GM19468 (cell line): ENCODE measurements around the gene TSPAN3.

ENCODE experiments used
- ATAC-seq: cut with Tn5 transposase; IDR thresholded peaks from one replicate; pipeline ENCODE4 v1.9.1; 2021; ENCODE audit warnings: mild to moderate bottlenecking, moderate library complexity, moderate number of reproducible peaks; ENCODE audit not compliant: unreplicated experiment; ENCODE audit errors: extremely low read depth

TSPAN3 gene

GRCh38 chr15:77035999-77036471 is 34.9 kb downstream of the TSPAN3 start:
- no peak for ATAC-seq

GRCh38 chr15:77035584-77035983 is 35.3 kb downstream of the TSPAN3 start:
- ATAC-seq: no peak

- no peak for ATAC-seq
Measured at GRCh38 chr15:77034695-77035489, 36.0 kb downstream of the TSPAN3 start.

GRCh38 chr15:77033729-77034671 is 36.9 kb downstream of the TSPAN3 start:
- ATAC-seq: no peak

GRCh38 chr15:77033417-77033728 is 37.5 kb downstream of the TSPAN3 start:
- ATAC-seq: no peak

- no peak for ATAC-seq
Measured at GRCh38 chr15:77032647-77033416, 38.1 kb downstream of the TSPAN3 start.

GRCh38 chr15:77032052-77032646 is 38.8 kb downstream of the TSPAN3 start:
- no peak for ATAC-seq

- no peak for ATAC-seq
Measured at GRCh38 chr15:77031376-77032050, 39.4 kb downstream of the TSPAN3 start.

- no peak for ATAC-seq
Measured at GRCh38 chr15:77030928-77031375, 40.0 kb downstream of the TSPAN3 start.

GRCh38 chr15:77030048-77030927 is 40.6 kb downstream of the TSPAN3 start:
- ATAC-seq: no peak

GRCh38 chr15:77029166-77030047 is 41.5 kb downstream of the TSPAN3 start:
- ATAC-seq: no peak

GRCh38 chr15:77028451-77029165 is 42.3 kb downstream of the TSPAN3 start:
- ATAC-seq: no peak

GRCh38 chr15:77027697-77028450 is 43.0 kb downstream of the TSPAN3 start:
- ATAC-seq: no peak

- no peak for ATAC-seq
Measured at GRCh38 chr15:77027111-77027696, 43.7 kb downstream of the TSPAN3 start.

- no peak for ATAC-seq
Measured at GRCh38 chr15:77026501-77027110, 44.3 kb downstream of the TSPAN3 start.
